Cerebellar nuclear complex (tissue), 1 donor: ENCODE measurements around the gene PSMB7.
"Not testable (repeated sequence)": the region's sequence is repeated elsewhere in the genome, so short reads cannot be mapped to it uniquely, and the experiment has no call there.

Experiments
- DNase-seq, 2 experiments: peaks; one replicate each; lab custom pipeline; 2025; lab: John Stamatoyannopoulos, UW

PSMB7 gene

DNA sequence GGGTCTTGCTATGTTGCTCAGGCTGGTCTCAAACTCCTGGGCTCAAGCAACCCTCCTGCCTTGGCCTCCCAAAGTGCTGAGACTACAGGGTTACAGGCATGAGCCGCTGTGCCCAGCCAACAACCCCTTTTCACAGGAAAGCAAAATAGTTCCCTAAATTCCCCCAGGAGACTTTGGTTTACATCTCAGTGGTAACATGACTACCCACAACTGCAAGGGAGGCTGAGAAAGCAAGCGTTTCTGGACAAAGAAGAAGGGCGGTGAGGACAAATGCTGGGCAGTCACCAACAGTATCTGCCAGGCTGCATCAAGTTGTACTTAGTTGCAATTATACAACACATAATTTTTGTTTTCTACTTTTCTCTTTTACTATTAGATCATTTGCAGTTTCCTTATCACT is 27.6 kb upstream of the PSMB7 start:
- no peak for DNase-seq

DNA sequence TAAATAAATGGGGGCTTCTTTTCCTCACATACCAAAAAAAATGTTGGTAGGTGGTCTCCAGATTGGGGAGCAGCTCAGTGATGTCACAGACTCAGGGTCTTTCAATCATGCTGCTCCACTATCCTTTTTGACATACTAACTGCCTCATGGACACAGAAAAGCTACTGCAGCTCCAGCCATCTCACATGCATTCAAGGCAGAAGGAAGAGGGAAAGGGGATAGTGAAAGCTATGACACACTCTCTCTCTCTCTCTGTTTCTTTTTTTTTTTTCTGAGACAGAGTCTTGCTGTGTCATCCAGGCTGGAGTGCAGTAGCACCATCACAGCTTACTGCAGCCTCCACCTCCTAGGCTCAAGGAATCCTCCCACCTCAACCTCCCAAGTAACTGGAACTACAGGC is 27.1 kb upstream of the PSMB7 start:
- no peak for DNase-seq

DNA sequence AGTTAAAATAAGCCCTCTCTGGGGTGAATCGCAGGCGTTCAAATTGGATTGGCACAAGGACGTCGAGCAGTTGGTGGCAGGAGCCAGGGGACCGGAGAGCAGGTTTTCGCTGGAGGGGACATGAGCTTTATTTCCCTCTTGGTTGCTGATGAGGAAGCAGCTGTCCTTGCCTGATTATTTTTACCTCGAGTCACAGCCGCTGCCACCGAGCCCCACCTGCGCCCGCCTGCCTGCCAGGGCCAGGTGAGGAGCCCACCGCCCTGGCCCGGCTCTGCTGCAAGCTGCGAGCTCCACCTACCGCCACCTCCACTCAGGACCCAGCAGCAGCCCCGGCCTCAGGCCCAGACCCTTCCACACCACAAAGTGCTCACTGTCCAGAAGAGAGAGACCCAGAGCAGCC is 26.0 kb upstream of the PSMB7 start:
- DNase-seq, result no peak

DNA sequence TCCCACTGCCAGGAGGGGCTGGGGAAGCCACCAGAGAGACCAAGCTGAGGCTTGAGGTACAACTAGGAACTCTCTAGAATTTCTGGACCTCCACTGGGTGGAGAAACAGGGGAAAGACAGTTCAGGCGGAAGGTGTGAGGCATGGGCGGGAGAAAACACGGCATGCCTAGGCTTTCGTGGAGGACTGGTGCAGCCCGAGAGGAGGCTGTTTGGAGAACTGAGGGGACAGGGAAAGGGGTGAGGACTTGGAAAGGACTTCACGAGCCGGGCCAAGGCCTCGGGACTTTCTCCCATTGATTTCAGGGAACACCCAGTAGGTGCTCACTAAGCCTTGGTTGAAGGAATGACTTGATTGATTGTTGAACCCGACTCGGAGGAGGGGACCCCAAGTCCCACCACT is 25.5 kb upstream of the PSMB7 start:
- DNase-seq, result no peak

DNA sequence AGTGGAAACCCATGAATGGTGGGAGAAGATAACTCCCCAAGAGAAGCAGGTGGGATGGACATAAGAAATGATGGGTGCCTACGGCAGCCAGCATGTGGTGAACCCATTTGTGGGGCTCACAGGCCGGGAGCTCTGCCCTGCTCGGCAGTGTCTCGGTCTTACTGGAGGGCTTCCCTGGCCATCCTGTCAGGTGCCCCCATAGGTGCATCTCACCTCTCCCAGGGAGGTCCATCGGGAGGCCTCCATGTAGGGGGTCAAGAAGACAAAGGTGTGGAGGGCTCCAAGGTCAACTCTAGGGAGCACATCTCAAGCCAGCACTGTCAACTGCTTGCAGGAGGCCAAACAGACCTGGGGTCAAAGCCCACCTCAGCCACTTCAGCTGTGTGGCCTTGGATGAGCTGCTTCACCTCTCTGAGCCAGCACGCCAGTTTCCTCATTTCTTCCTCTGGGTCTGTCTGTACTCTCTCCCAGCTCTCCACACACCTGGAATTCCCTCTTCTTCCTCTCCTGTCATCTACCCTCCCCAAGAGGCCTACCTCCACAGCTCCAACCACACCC is 24.5 kb upstream of the PSMB7 start:
- no peak for DNase-seq

- DNase-seq, result no peak
Measured at GRCh38 chr9:124439086-124439485, 23.8 kb upstream of the PSMB7 start.

DNA sequence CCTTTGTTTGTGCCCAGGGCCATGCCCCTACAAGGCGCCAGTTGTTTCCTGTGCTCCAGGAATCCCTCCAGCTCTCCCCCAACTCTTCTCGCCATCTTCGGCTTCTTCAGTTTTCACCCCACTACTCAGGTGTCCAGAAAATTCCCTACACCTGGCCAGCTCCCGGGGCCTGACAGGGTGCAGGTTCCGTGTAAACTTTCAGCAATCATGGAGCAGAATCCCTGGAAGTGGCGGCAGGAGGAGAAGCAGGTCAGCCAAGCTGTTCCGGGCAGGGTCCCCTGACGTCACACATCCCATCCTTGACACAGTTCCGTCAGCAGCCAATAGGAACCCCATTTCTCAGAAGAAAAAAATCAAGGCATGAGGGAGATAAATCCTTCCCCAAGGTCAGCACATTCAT is 22.8 kb upstream of the PSMB7 start:
- DNase-seq, result no peak

DNA sequence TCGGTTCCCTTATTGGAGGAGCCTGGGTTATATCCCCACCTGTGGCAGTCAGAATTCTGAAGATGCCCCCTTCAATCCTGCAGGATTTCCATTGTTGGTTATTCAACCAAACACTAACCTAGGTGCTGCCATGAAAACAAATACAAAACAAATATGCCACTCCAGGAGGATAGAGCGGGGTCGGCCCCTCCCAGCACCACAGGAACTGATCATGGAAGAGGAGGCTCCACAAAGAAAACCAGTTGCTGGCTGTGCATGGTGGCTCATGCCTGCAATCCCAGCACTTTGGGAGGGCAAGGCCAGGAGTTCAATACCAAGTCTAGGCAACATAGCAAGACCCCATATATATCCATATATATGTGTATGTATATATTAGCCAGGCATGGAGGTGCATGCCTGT is 21.8 kb upstream of the PSMB7 start:
- DNase-seq, result no peak

GRCh38 chr9:124436320-124436719 is 21.1 kb upstream of the PSMB7 start:
- DNase-seq, result no peak

GRCh38 chr9:124429530-124429867 is 14.3 kb upstream of the PSMB7 start:
- peak in 1 of 2 experiments; percentile 30 for DNase-seq

DNA sequence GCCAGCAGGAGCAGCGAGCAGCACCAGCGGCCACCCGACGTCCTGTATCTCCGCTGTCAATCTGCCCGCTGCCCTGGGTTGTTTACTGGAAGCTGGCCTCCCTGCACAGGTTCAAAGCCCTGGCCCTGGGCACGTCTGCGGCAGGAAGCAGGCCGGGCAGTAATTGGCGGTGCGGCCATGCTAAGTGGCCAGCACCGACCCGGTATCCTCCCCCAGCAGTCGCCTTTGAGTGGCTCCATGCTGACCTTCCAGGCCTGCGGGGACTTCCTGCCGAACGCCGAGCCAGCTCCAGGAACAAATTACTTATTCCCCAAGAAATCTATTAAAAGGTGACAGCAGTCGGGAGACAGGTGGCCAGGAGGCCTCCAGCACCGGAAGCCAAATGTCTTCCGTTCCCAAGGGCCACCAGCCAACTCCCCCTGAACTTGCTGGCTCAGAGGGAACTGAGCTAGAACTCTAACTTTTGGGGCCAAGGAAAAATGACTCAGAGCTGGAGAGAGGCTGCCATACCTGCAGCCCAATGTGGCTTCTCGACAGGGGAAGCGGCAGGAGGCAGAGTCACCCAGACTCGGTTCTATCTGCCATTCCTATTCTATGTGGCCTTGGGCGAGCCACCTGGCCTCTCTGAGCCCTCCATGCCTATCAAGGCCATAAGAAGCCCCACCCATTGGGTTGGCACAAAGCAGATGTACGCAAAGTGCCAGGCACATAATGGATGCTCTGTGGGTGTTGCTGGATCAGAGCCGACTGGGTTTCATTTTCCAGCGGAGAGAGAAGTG is 13.7 kb upstream of the PSMB7 start:
- peak in 1 of 2 experiments; percentile 80 for DNase-seq

- no peak for DNase-seq
Measured at GRCh38 chr9:124427281-124427680, 12.0 kb upstream of the PSMB7 start.

DNA sequence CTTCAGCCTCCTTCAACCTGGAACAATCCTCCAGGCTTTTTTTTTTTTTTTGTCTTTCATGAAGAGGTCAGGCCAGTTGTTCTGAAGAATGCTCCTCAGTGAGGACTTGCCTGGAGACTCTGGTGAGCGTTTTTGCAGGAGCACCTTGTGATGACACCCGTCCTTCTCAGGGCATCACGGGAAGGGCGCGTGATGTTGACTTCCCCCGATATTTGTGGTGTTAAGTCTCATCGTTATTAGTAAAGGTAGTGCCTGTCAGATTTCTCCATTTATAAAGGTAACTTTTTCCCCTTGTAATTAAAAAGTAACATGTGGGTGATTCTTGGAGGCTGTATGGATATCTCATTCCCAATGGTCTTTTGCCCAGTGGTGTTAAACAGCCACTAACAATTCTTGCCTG is 11.1 kb upstream of the PSMB7 start:
- DNase-seq, result no peak

DNA sequence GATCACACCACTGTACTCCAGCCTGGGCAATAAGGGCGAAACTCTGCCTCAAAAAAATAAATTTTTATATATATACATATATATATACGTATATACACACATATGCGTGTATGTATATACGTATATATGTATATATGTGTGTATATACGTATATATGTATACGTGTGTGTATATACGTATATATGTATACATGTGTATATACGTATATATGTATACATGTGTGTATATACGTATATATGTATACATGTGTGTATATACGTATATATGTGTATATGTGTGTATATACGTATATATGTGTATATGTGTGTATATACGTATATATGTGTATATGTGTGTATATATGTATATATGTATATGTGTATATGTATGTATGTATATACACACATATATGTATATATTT is 10.5 kb upstream of the PSMB7 start:
- not testable (repeated sequence) for DNase-seq

GRCh38 chr9:124423591-124423990 is 8.3 kb upstream of the PSMB7 start:
- DNase-seq, result no peak

GRCh38 chr9:124423155-124423554 is 7.9 kb upstream of the PSMB7 start:
- DNase-seq, result no peak

DNA sequence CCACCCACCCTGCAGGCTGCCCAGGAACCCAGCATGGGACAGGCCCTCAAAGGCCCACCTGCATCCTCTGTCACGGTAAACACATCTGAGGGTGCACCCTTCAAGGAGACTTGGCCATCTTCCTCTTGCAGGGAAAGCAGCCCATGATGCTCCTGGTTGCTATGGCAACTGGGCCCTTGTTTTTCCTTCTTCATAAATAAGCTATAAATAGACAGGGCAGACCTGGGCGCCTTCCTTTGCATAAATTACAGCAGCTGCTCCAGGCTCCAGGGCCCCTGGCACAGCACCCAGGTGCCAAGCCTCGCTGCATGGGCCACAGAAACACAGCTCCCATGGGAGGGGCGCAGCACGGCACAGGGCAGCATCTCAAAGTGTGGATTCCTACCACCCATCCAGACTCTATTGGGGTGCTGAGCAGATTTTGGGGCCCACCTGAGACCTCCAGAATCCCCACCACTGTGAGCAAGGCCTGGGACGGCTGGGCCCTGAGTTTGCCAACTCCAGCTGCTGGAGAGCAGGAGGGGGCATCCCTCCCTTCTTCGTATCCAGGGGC is 5.8 kb upstream of the PSMB7 start:
- DNase-seq, result peak in 1 of 2 experiments; percentile 58

DNA sequence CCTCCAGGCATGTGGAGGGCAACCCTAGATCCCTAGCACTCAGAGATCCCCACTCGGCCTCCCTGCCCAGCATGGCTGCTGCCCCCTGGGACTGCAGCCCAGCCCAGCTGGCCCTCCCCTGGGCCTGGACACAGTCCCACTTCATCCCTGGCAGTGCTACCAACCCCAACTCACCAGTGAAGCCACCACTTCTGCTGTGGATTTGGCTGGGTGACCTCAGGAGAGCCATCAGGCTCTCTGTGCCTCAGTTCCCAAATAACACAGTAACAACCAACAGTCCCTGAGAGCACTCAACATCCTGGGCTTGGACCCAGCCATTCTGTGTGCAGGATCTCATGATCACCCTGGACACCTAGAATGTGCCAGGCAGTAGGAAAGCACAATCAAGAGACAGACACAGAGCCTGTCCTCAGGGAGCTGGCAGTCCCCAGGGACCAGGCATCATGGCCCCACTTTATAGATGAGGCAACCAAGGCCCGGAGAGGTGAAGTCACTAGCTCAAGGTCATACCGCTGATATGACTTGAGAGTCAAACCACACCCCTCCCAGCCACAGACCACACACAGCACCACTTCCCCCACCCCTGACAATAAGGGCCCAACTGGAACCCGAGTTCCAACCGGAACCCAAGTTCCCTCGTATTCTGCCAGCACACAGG is 4.7 kb upstream of the PSMB7 start:
- DNase-seq, result no peak

GRCh38 chr9:124415852-124416484 is 726 bp upstream of the PSMB7 start:
- no peak for DNase-seq

DNA sequence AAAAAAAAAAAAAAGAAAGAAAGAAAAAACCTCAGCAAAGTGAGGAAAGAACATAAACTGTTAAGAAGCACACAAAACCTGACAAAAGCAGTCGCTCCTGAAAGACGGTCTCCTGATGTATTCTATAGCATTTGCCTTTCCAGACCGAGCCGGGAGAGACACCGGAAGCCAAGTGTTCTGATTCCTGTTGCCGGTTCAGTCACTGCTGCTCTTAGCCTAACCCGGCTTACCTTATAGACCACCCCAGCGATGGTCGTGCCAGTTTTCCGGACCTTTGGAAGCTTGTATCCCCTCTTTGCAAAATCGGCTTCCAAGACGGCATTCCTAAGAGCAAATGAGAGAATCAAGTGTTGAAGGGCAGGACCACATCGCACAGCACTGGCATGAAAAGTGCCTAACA is 630 bp downstream of the PSMB7 start:
- no peak for DNase-seq

DNA sequence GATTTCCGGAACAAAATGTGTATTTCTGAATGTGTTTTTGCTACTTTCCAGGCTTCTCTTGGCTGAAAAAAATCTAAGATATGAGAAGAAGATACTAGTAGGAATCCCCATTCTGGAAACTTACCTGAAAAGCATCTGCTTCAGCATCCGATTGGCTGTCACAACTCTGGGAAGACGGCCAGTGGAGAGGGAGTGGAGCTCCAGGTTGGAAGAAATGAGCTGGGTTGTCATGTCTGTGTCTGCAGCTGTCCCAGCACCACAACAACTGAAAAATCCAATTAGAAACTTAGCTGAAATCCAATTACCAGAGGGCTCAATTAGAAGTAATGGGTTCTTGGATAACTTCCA is 3.0 kb downstream of the PSMB7 start:
- no peak for DNase-seq

GRCh38 chr9:124411514-124412227 is 3.6 kb downstream of the PSMB7 start:
- no peak for DNase-seq
